IMR-90 (cell line): ENCODE results near the gene SS18L1. TPM values are rescaled to one million over a fixed set of nuclear protein-coding genes. Genes with fewer than 3 reads are reported as not detected.

Experiments used
- ATAC-seq: fragments of 200-7000 bp; cut with Tn5 transposase; 2 replicates; pipeline ENCODE4 v1.9.1; 2020; ENCODE audit warnings: low read depth, mild to moderate bottlenecking, moderate library complexity
- BruUV-seq: library from RNA; stranded (reverse); fragments of 400-500 nt; replicated peaks from 2 replicates; lab custom pipeline; 2021; lab: Mats Ljungman, UMichigan
- CTCF ChIA-PET: fragments of 300-600 bp; formaldehyde crosslinking; extraction: SDS; loops from one replicate; lab custom pipeline; 2021; ENCODE audit warnings: antibody characterized with exemption; lab: Yijun Ruan, JAX
- POLR2A ChIA-PET: fragments of 300-600 bp; sonication (Branson Sonifier 250); formaldehyde crosslinking; loops from one replicate; lab custom pipeline; 2022; ENCODE audit warnings: antibody characterized with exemption; ENCODE audit not compliant: unreplicated experiment; lab: Charles Lee
- DNase-seq: peaks from one replicate; pipeline ENCODE4 v3.0.0; 2013
- H2AFZ ChIP-seq: replicated peaks from 2 replicates; pipeline ENCODE3; 2013; ENCODE audit warnings: low read length, mild to moderate bottlenecking; ENCODE audit not compliant: poor library complexity
- H2AK5ac ChIP-seq: 2 replicates; pipeline ENCODE4 v1.6.1; 2013; ENCODE audit warnings: low read depth, low read length, inconsistent platforms
- H2AK9ac ChIP-seq: replicated peaks from 2 replicates; pipeline ENCODE3; 2013; ENCODE audit warnings: mild to moderate bottlenecking, low read depth, low read length, moderate library complexity; ENCODE audit not compliant: poor library complexity
- H2BK120ac ChIP-seq: 2 replicates; pipeline ENCODE4 v1.6.1; 2013; ENCODE audit warnings: low read depth, low read length, inconsistent platforms
- H2BK15ac ChIP-seq: 3 replicates; pipeline ENCODE4 v1.6.1; 2013; ENCODE audit warnings: low read depth, low read length, inconsistent platforms
- H2BK20ac ChIP-seq: 2 replicates; pipeline ENCODE4 v1.6.1; 2013; ENCODE audit warnings: low read depth, mild to moderate bottlenecking, inconsistent platforms, low read length, moderate library complexity
- H2BK5ac ChIP-seq: 2 replicates; pipeline ENCODE4 v1.6.1; 2013; ENCODE audit warnings: mild to moderate bottlenecking, low read depth, low read length, inconsistent platforms; ENCODE audit not compliant: poor library complexity, severe bottlenecking
- H3K14ac ChIP-seq: replicated peaks from 2 replicates; pipeline ENCODE4 v1.6.1; 2013; ENCODE audit warnings: low read depth, low read length, inconsistent platforms
- H3K18ac ChIP-seq: 2 replicates; pipeline ENCODE4 v1.6.1; 2013; ENCODE audit warnings: low read depth, low read length, control low read depth
- H3K23ac ChIP-seq: 2 replicates; pipeline ENCODE4 v1.6.1; 2013; ENCODE audit warnings: low read depth, low read length, inconsistent platforms
- H3K27ac ChIP-seq: 2 replicates; pipeline ENCODE4 v1.5.1; 2013; ENCODE audit warnings: mild to moderate bottlenecking, control low read depth, low read length; ENCODE audit not compliant: insufficient read depth
- H3K27me3 ChIP-seq: 2 replicates; pipeline ENCODE4 v1.6.1; 2013; ENCODE audit warnings: low read length; ENCODE audit not compliant: control insufficient read depth, insufficient read depth
- H3K36me3 ChIP-seq: 2 replicates; pipeline ENCODE4 v1.6.1; 2013; ENCODE audit warnings: low read length, mixed read lengths; ENCODE audit not compliant: control insufficient read depth, insufficient read depth
- H3K4ac ChIP-seq: 2 replicates; pipeline ENCODE4 v1.6.1; 2013; ENCODE audit warnings: low read depth, low read length, inconsistent platforms
- H3K4me1 ChIP-seq: 2 replicates; pipeline ENCODE4 v1.6.1; 2013; ENCODE audit warnings: low read length, mixed read lengths; ENCODE audit not compliant: control insufficient read depth, insufficient read depth
- H3K4me2 ChIP-seq: 2 replicates; pipeline ENCODE4 v1.6.1; 2013; ENCODE audit warnings: low read depth, mild to moderate bottlenecking, control low read depth, low read length, moderate library complexity
- H3K4me3 ChIP-seq: 2 replicates; pipeline ENCODE4 v1.5.1; 2013; ENCODE audit warnings: low read depth, mild to moderate bottlenecking, control low read depth, low read length, moderate library complexity; ENCODE audit not compliant: insufficient read depth
- H3K56ac ChIP-seq: 2 replicates; pipeline ENCODE4 v1.6.1; 2013; ENCODE audit warnings: low read length, inconsistent platforms; ENCODE audit not compliant: insufficient read depth; ENCODE audit errors: extremely low read depth
- H3K79me1 ChIP-seq, 2 experiments: 2 replicates each; pipeline ENCODE4 v1.6.1; 2013; ENCODE audit warnings: low read length in 2 of 2, inconsistent platforms in 1 of 2, low read depth in 1 of 2
- H3K9ac ChIP-seq: 2 replicates; pipeline ENCODE4 v1.6.1; 2013; ENCODE audit warnings: low read depth, low read length, control low read depth
- H3K9me1 ChIP-seq: 2 replicates; pipeline ENCODE4 v1.6.1; 2013; ENCODE audit warnings: low read length, inconsistent platforms; ENCODE audit not compliant: insufficient read depth
- H3K9me3 ChIP-seq: 2 replicates; pipeline ENCODE4 v1.6.1; 2013; ENCODE audit warnings: low read length; ENCODE audit not compliant: control insufficient read depth, insufficient read depth
- H4K20me1 ChIP-seq: 2 replicates; pipeline ENCODE4 v1.6.1; 2013; ENCODE audit warnings: low read length, inconsistent platforms; ENCODE audit not compliant: insufficient read depth
- H4K5ac ChIP-seq: 2 replicates; pipeline ENCODE4 v1.6.1; 2013; ENCODE audit warnings: mild to moderate bottlenecking, low read depth, low read length, control low read depth
- H4K8ac ChIP-seq, 2 experiments: 2 replicates each; pipeline ENCODE4 v1.6.1; 2013; ENCODE audit warnings: low read depth in 2 of 2, low read length in 2 of 2, control low read depth in 1 of 2, inconsistent platforms in 1 of 2
- H4K91ac ChIP-seq: 2 replicates; pipeline ENCODE4 v1.6.1; 2013; ENCODE audit warnings: low read depth, low read length, inconsistent platforms; ENCODE audit not compliant: insufficient read depth
- BHLHE40 ChIP-seq: fragments of 150-350 bp; IDR thresholded peaks from 2 replicates; pipeline ENCODE4 v1.6.1; 2016; ENCODE audit warnings: mild to moderate bottlenecking, low read depth, low read length
- CEBPB ChIP-seq: IDR thresholded peaks from 2 replicates; pipeline ENCODE4 v1.6.1; 2012; ENCODE audit warnings: low read depth, low read length, improper control_type of control experiment
- CHD1 ChIP-seq: IDR thresholded peaks from 2 replicates; pipeline ENCODE4 v1.6.1; 2012; ENCODE audit warnings: low read depth, low read length, improper control_type of control experiment
- ELK1 ChIP-seq: fragments of 150-350 bp; IDR thresholded peaks from 2 replicates; pipeline ENCODE4 v1.6.1; 2016; ENCODE audit warnings: low read depth, mild to moderate bottlenecking, low read length, moderate library complexity, borderline replicate concordance
- FOS ChIP-seq: fragments of 150-350 bp; IDR thresholded peaks from 2 replicates; pipeline ENCODE4 v1.6.1; 2016; ENCODE audit warnings: low read depth, low read length
- MAFK ChIP-seq: IDR thresholded peaks from 2 replicates; pipeline ENCODE4 v1.6.1; 2012; ENCODE audit warnings: low read depth, low read length, improper control_type of control experiment
- MAZ ChIP-seq: IDR thresholded peaks from 2 replicates; pipeline ENCODE4 v1.6.1; 2012; ENCODE audit warnings: low read depth, mild to moderate bottlenecking, low read length, improper control_type of control experiment, moderate library complexity, borderline replicate concordance
- MXI1 ChIP-seq: IDR thresholded peaks from 2 replicates; pipeline ENCODE4 v1.6.1; 2012; ENCODE audit warnings: low read depth, mild to moderate bottlenecking, low read length, moderate library complexity, borderline replicate concordance
- NFE2L2 ChIP-seq: fragments of 150-350 bp; IDR thresholded peaks from 2 replicates; pipeline ENCODE4 v1.6.1; 2016; ENCODE audit warnings: low read depth, mild to moderate bottlenecking, low read length
- POLR2A ChIP-seq: IDR thresholded peaks from 2 replicates; pipeline ENCODE4 v1.6.1; 2012; ENCODE audit warnings: mild to moderate bottlenecking, low read depth, low read length
- RAD21 ChIP-seq: IDR thresholded peaks from 2 replicates; pipeline ENCODE4 v1.6.1; 2012; ENCODE audit warnings: low read length, improper control_type of control experiment
- RCOR1 ChIP-seq: IDR thresholded peaks from 2 replicates; pipeline ENCODE4 v1.6.1; 2012; ENCODE audit warnings: mild to moderate bottlenecking, low read length, improper control_type of control experiment; ENCODE audit not compliant: insufficient replicate concordance
- RFX5 ChIP-seq: IDR thresholded peaks from 2 replicates; pipeline ENCODE4 v1.8.0; 2012; ENCODE audit warnings: low read depth, mild to moderate bottlenecking, low read length, moderate library complexity
- SMC3 ChIP-seq: fragments of 150-350 bp; IDR thresholded peaks from 2 replicates; pipeline ENCODE4 v1.6.1; 2016; ENCODE audit warnings: low read depth, mild to moderate bottlenecking, antibody characterized with exemption, low read length, moderate library complexity
- USF2 ChIP-seq: fragments of 150-350 bp; IDR thresholded peaks from 2 replicates; pipeline ENCODE4 v1.6.1; 2017; ENCODE audit warnings: mild to moderate bottlenecking, antibody characterized with exemption, low read length, low read depth
- WGBS, 2 experiments: methylation state at CpG; one replicate each; pipeline versions ENCODE4 v1.1.5 to v1.1.7; 2013; ENCODE audit warnings: missing lambda C conversion rate in 2 of 2; ENCODE audit not compliant: insufficient read length in 1 of 2; ENCODE audit errors: extremely low coverage in 2 of 2; 5-methylcytosine and 5-hydroxymethylcytosine counted together
- dilution Hi-C: fragments of 300-500 bp; cut with HindIII; formaldehyde crosslinking; loops from one replicate; pipeline ENCODE4 v1.14.3; 2018; ENCODE audit warnings: low sequenced_read_pairs; ENCODE audit not compliant: unreplicated experiment
- in situ Hi-C: fragments of 300-500 bp; cut with MboI; formaldehyde crosslinking; loops from 3 replicates; pipeline ENCODE4 v1.14.3; 2019; ENCODE audit warnings: low sequenced_read_pairs, inconsistent platforms, mixed read lengths
- intact Hi-C: fragments of 100-400 bp; cut with micrococcal nuclease; formaldehyde crosslinking; loops from 2 replicates; pipeline ENCODE4 v1.10.0; 2022
- polyA plus RNA-seq, 3 experiments: library from polyadenylated mRNA; depleted of rRNA; stranded (reverse); fragments of >200 nt; gene quantifications; 2 replicates each; pipeline ENCODE4 v1.2.3, GENCODE V29; 2012; ENCODE audit warnings: low replicate concordance in 1 of 3
- total RNA-seq: library from RNA; depleted of rRNA; stranded (reverse); fragments of >200 nt; gene quantifications from 2 replicates; pipeline ENCODE4 v1.2.3, GENCODE V29; 2012

The SS18L1 gene
- total and polyA plus RNA-seq, 2 of the 4 experiments (the other 2 are of a cell fraction), result 8.1 to 12.2 TPM

GRCh38 chr20:62220666-62221568 is 77.3 kb downstream of the SS18L1 start:
- Histone ChIP-seq H3K36me3 (no peaks in the 10 kb centered on the region), H2BK120ac (no peak overlapping the region), H3K4me3 (no peak overlapping the region), H3K9ac (no peak overlapping the region), H2AK5ac (no peak overlapping the region), H3K4ac (no peak overlapping the region), H4K91ac (no peak overlapping the region), H3K79me1 (no peaks in the 10 kb centered on the region), H4K5ac (no peak overlapping the region), H2AFZ (no peak overlapping the region), H4K20me1 (peaks cover 12% of the 10 kb centered on the region), H3K56ac (no peak overlapping the region), H3K9me1 (no peaks in the 10 kb centered on the region), H3K27me3 (peaks cover 88% of the 10 kb centered on the region), H2BK20ac (no peak overlapping the region), H2BK15ac (no peak overlapping the region), H3K27ac (no peak overlapping the region), H3K18ac (no peak overlapping the region), H2AK9ac (no peak overlapping the region), H3K4me2 (no peak overlapping the region), H3K14ac (no peak overlapping the region), H4K8ac (no peak overlapping the region), H3K9me3 (no peaks in the 10 kb centered on the region), H2BK5ac (no peak overlapping the region), H3K4me1 (no peaks in the 10 kb centered on the region), H3K23ac (no peak overlapping the region)
- DNase-seq, result no peak
- no peak for ATAC-seq
- in situ Hi-C loops, result no loop called here
- CTCF ChIA-PET, result no interaction called here
- intact Hi-C loops, result no loop called here
- BruUV-seq, result no TSS peak
- WGBS, 2 experiments, result 0% methylated on average over 2 of the region's 46 CpGs; no CpG with 5 or more reads in 1 of the 2 experiments
- dilution Hi-C loops, result no loop called here
- POLR2A ChIA-PET, result no interaction called here
- TF ChIP-seq MAZ (no peak), NFE2L2 (no peak), POLR2A (no peak), RFX5 (no peak), RCOR1 (no peak), SMC3 (no peak), CHD1 (no peak), ELK1 (no peak), MXI1 (no peak), CEBPB (no peak), FOS (no peak), USF2 (no peak), RAD21 (no peak), MAFK (no peak), BHLHE40 (no peak)
